T-helper 2 cell treated with Interferon-gamma antibody and Interleukin-4, amounts not matched to agents 5 μg/mL and 100 μg/mL, for 36 hours (primary cell): ENCODE measurements around the gene DNAJC19.
"Not testable (repeated sequence)": the region's sequence is repeated elsewhere in the genome, so short reads cannot be mapped to it uniquely, and the experiment has no call there.

Experiments
- DNase-seq: peaks from one replicate; pipeline ENCODE4 v3.0.0; 2021; ENCODE audit warnings: low spot score
- H3K27ac Mint-ChIP-seq: one replicate; pipeline ENCODE4 v1.8.0; 2021; ENCODE audit warnings: mild to moderate bottlenecking, mixed read lengths
- H3K27me3 Mint-ChIP-seq: one replicate; pipeline ENCODE4 v1.8.0; 2021; ENCODE audit warnings: low read depth, mixed read lengths
- H3K36me3 Mint-ChIP-seq: one replicate; pipeline ENCODE4 v1.8.0; 2021; ENCODE audit warnings: low read depth, mixed read lengths
- H3K4me1 Mint-ChIP-seq: one replicate; pipeline ENCODE4 v1.8.0; 2021; ENCODE audit warnings: low read depth, mixed read lengths
- H3K4me3 Mint-ChIP-seq: one replicate; pipeline ENCODE4 v1.8.0; 2022; ENCODE audit warnings: mild to moderate bottlenecking, moderate library complexity, mixed read lengths
- H3K9me3 Mint-ChIP-seq: one replicate; pipeline ENCODE4 v1.8.0; 2021; ENCODE audit warnings: mixed read lengths

The DNAJC19 gene

DNA sequence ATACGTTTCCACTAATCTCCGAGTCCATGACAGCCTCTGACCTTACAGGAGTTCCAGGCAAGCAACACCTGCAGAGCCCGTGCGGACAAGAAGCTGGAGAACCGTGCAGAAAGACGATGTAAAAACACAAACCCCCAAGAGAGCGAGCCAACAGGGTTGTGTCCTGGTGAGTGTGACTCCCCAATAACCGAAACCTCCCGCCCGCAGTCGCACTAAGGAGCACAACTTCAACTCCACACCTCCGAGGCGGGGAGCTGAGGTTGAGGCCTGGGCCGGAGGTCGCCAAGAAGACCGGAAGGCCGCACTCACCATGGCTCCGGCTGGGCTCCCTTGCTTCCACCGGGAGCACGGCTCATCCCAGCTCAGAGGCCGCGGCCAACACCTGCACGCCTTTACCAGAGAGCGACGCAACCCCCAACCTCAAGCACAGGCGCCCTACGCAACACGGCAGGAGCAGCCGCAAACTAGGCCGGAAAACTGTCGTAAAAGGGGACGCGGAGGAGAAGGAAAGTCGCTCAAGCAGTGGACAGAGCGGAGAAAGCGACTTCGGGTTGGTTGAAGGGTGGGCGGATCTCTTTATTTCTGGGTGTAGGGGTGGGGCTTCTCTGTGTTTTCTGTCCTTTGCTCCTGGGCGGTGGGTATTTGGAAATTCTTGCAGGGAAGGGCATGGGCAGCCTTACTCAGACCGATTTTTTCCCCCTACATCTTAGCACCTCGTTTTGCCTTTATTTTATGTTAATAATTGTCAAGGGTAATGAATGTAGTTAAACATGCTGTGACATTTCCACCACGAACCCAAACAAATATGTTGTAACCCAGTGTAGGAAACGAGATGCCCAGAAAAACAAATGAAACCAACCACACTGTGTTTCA is at the start of gene DNAJC19:
TSS of gene DNAJC19 (minus strand) at position 446 of the 873 bp plus-strand sequence. CDS start at position 312, 134 bp downstream.
- Mint-ChIP-seq H3K4me3 (peak within 1 kb of the TSS; percentile 98), H3K27me3 (peaks cover 11% of the 10 kb centered on the region), H3K9me3 (no peaks in the 10 kb centered on the region), H3K4me1 (peaks cover 11% of the 10 kb centered on the region), H3K27ac (peak within 1 kb of the TSS; percentile 94), H3K36me3 (peaks cover 16% of the 10 kb centered on the region)
- DNase-seq = peak; percentile 89

- H3K36me3 Mint-ChIP-seq = no peaks in the 10 kb centered on the region
- H3K9me3 Mint-ChIP-seq = peaks cover 6% of the 10 kb centered on the region
- no peaks in the 10 kb centered on the region for H3K4me1 Mint-ChIP-seq
- no peaks in the 10 kb centered on the region for H3K27me3 Mint-ChIP-seq
- H3K4me3 Mint-ChIP-seq = no peak overlapping the region
- DNase-seq = no peak
- H3K27ac Mint-ChIP-seq = no peak overlapping the region
Measured at GRCh38 chr3:181030948-181031347, 41.4 kb upstream of the DNAJC19 start.

- H3K27ac Mint-ChIP-seq = no peak overlapping the region
- H3K27me3 Mint-ChIP-seq = no peaks in the 10 kb centered on the region
- no peaks in the 10 kb centered on the region for H3K36me3 Mint-ChIP-seq
- H3K4me3 Mint-ChIP-seq = no peak overlapping the region
- H3K9me3 Mint-ChIP-seq = peaks cover 13% of the 10 kb centered on the region
- no peak for DNase-seq
- no peaks in the 10 kb centered on the region for H3K4me1 Mint-ChIP-seq
Measured at GRCh38 chr3:181025204-181025603, 35.7 kb upstream of the DNAJC19 start.

GRCh38 chr3:181017690-181018089 is 28.2 kb upstream of the DNAJC19 start:
- no peak for DNase-seq
- no peaks in the 10 kb centered on the region for H3K27me3 Mint-ChIP-seq
- H3K4me1 Mint-ChIP-seq = peaks cover 2% of the 10 kb centered on the region
- H3K36me3 Mint-ChIP-seq = no peaks in the 10 kb centered on the region
- H3K27ac Mint-ChIP-seq = no peak overlapping the region
- no peak overlapping the region for H3K4me3 Mint-ChIP-seq
- H3K9me3 Mint-ChIP-seq = no peaks in the 10 kb centered on the region

DNA sequence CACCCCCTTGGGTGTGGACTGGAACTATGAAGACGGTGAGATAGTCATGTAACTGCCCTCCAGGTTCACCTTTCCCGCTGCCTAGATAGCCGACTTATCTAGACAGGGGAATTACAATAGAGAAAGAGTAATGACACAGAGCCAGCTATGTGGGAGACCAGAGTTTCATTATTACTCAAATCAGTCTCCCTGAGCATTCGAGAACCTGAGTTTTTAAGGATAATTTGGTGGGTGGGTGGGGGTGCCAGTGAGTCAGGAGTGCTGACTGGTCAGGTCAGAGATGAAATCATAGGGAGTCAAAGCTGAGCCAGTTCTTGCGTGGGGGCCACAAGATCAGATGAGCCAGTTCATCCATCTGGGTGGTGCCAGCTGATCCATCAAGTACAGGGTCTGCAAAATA is 19.7 kb upstream of the DNAJC19 start:
- H3K4me1 Mint-ChIP-seq = no peaks in the 10 kb centered on the region
- peak; percentile 49 for DNase-seq
- H3K4me3 Mint-ChIP-seq = no peak overlapping the region
- no peaks in the 10 kb centered on the region for H3K9me3 Mint-ChIP-seq
- no peaks in the 10 kb centered on the region for H3K36me3 Mint-ChIP-seq
- no peak overlapping the region for H3K27ac Mint-ChIP-seq
- H3K27me3 Mint-ChIP-seq = no peaks in the 10 kb centered on the region

- no peak overlapping the region for H3K27ac Mint-ChIP-seq
- H3K27me3 Mint-ChIP-seq = no peaks in the 10 kb centered on the region
- no peak overlapping the region for H3K4me3 Mint-ChIP-seq
Measured at GRCh38 chr3:181008796-181009195, 19.3 kb upstream of the DNAJC19 start.

GRCh38 chr3:181007262-181007661 is 17.7 kb upstream of the DNAJC19 start:
- DNase-seq = no peak
- no peak overlapping the region for H3K27ac Mint-ChIP-seq
- no peaks in the 10 kb centered on the region for H3K4me1 Mint-ChIP-seq
- H3K36me3 Mint-ChIP-seq = no peaks in the 10 kb centered on the region
- H3K9me3 Mint-ChIP-seq = peaks cover 1% of the 10 kb centered on the region
- no peak overlapping the region for H3K4me3 Mint-ChIP-seq
- no peaks in the 10 kb centered on the region for H3K27me3 Mint-ChIP-seq

More at GRCh38 chr3:181008796-181009195, 19.3 kb upstream of the DNAJC19 start:
- H3K4me1 Mint-ChIP-seq = no peaks in the 10 kb centered on the region
- DNase-seq = no peak
- no peaks in the 10 kb centered on the region for H3K9me3 Mint-ChIP-seq
- H3K36me3 Mint-ChIP-seq = no peaks in the 10 kb centered on the region

DNA sequence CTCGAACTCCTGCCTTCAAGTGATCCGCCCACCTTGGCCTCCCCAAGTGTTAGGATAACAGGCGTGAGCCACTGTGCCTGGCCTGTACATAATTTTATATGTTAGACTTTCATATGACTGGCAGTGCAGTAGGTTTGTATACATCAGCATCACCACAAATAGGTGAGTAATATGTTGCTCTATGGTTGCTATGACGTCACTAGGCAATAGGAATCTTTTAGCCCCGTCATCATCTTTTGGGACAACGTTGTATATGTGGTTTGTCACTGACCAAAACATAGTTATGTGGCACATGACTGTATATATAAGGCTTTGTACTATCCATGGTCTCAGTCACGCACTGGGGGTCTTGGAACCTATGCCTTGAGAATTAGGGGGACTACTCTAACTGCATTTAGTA is 17.0 kb upstream of the DNAJC19 start:
- H3K27ac Mint-ChIP-seq = no peak overlapping the region
- H3K9me3 Mint-ChIP-seq = peaks cover 9% of the 10 kb centered on the region
- H3K27me3 Mint-ChIP-seq = no peaks in the 10 kb centered on the region
- no peaks in the 10 kb centered on the region for H3K36me3 Mint-ChIP-seq
- DNase-seq = no peak
- H3K4me3 Mint-ChIP-seq = no peak overlapping the region
- no peaks in the 10 kb centered on the region for H3K4me1 Mint-ChIP-seq

GRCh38 chr3:181003469-181003868 is 13.9 kb upstream of the DNAJC19 start:
- not testable (repeated sequence) for H3K4me1 Mint-ChIP-seq, H3K4me3 Mint-ChIP-seq, DNase-seq, H3K36me3 Mint-ChIP-seq, H3K27ac Mint-ChIP-seq, H3K27me3 Mint-ChIP-seq
- H3K9me3 Mint-ChIP-seq = peaks cover 20% of the 10 kb centered on the region

- H3K9me3 Mint-ChIP-seq = peaks cover 20% of the 10 kb centered on the region
- not testable (repeated sequence) for H3K36me3 Mint-ChIP-seq, H3K4me1 Mint-ChIP-seq, DNase-seq, H3K27ac Mint-ChIP-seq, H3K4me3 Mint-ChIP-seq, H3K27me3 Mint-ChIP-seq
Measured at GRCh38 chr3:181002331-181002730, 12.8 kb upstream of the DNAJC19 start.

DNA sequence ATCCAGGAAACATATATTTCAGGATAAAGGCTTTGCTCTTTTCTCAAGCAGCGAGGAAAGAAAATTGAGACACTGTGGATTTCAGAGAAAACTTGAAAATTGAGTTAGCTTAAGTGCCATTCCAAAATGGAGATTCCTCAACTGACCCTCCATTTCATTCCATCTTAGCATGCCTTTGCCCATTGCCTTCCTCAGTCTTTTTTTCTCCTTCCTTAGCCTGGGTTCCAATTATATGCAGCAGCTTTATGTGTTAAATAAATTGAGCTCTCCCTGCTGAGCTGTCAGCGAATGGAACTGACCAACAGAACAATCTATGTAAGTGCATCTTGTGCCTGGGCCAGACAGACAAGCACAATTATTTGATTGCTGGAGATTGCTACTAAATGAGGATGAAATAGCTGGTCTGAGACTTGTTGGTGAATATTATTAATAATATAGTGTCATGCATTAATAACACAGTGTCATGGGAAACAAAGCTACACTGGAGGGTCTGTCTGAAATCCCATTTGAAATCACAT is 6.9 kb upstream of the DNAJC19 start:
- peaks cover 17% of the 10 kb centered on the region for H3K27me3 Mint-ChIP-seq
- H3K4me1 Mint-ChIP-seq = no peaks in the 10 kb centered on the region
- H3K4me3 Mint-ChIP-seq = no peak overlapping the region
- H3K27ac Mint-ChIP-seq = no peak overlapping the region
- H3K36me3 Mint-ChIP-seq = no peaks in the 10 kb centered on the region
- no peak for DNase-seq
- peaks cover 10% of the 10 kb centered on the region for H3K9me3 Mint-ChIP-seq

DNA sequence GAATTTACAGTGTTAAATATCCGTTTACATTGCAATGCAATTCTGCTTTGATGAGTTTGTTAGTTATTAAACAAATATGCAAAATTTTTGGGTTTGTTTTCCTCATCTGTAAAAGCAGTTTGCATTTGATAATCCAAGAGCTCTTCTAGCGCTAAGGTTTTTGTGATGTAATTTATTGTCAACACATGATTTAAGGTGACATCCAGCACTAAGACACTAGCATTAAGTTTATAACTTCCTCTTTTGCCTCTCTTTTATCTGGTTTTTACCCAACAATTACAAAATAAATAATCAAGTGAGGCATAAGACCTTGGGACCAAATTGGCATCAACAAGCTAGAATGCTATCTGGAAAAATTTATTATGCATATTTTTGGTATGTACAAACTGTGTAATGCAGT is 969 bp upstream of the DNAJC19 start:
- Mint-ChIP-seq H3K27ac (no peak overlapping the region), H3K27me3 (peaks cover 19% of the 10 kb centered on the region), H3K4me1 (peaks cover 11% of the 10 kb centered on the region), H3K4me3 (peak overlapping the region; percentile 98), H3K9me3 (no peaks in the 10 kb centered on the region), H3K36me3 (peaks cover 12% of the 10 kb centered on the region)
- DNase-seq = no peak

- DNase-seq = no peak
- peak overlapping the region; percentile 52 for H3K27ac Mint-ChIP-seq
- H3K36me3 Mint-ChIP-seq = peaks cover 17% of the 10 kb centered on the region
- H3K27me3 Mint-ChIP-seq = peaks cover 7% of the 10 kb centered on the region
- no peak overlapping the region for H3K4me3 Mint-ChIP-seq
- no peaks in the 10 kb centered on the region for H3K9me3 Mint-ChIP-seq
- peaks cover 11% of the 10 kb centered on the region for H3K4me1 Mint-ChIP-seq
Measured at GRCh38 chr3:180987344-180987743, 2.2 kb downstream of the DNAJC19 start.

GRCh38 chr3:180986366-180986765 is 3.2 kb downstream of the DNAJC19 start:
- H3K27ac Mint-ChIP-seq = not testable (repeated sequence)

More at GRCh38 chr3:180986366-180986765, 3.2 kb downstream of the DNAJC19 start:
- peaks cover 17% of the 10 kb centered on the region for H3K36me3 Mint-ChIP-seq
- H3K27me3 Mint-ChIP-seq, H3K4me3 Mint-ChIP-seq, H3K9me3 Mint-ChIP-seq, DNase-seq: not testable (repeated sequence)
- peaks cover 11% of the 10 kb centered on the region for H3K4me1 Mint-ChIP-seq
